HG03039 (cell line): Measurements from ENCODE around the gene DAPK1.
"Not testable (repeated sequence)": the region's sequence is repeated elsewhere in the genome, so short reads cannot be mapped to it uniquely, and the experiment has no call there.

Source experiments
- ATAC-seq: cut with Tn5 transposase; IDR thresholded peaks from one replicate; pipeline ENCODE4 v1.9.1; 2021; ENCODE audit warnings: mild to moderate bottlenecking, moderate library complexity; ENCODE audit not compliant: unreplicated experiment

The DAPK1 gene

GRCh38 chr9:87498046-87498810 is 561 bp downstream of the DAPK1 start:
- ATAC-seq = peak; percentile 28

GRCh38 chr9:87498811-87499360 is 1.2 kb downstream of the DAPK1 start:
- ATAC-seq = no peak

- ATAC-seq = peak; percentile 43
Measured at GRCh38 chr9:87499424-87500017, 1.9 kb downstream of the DAPK1 start.

DNA sequence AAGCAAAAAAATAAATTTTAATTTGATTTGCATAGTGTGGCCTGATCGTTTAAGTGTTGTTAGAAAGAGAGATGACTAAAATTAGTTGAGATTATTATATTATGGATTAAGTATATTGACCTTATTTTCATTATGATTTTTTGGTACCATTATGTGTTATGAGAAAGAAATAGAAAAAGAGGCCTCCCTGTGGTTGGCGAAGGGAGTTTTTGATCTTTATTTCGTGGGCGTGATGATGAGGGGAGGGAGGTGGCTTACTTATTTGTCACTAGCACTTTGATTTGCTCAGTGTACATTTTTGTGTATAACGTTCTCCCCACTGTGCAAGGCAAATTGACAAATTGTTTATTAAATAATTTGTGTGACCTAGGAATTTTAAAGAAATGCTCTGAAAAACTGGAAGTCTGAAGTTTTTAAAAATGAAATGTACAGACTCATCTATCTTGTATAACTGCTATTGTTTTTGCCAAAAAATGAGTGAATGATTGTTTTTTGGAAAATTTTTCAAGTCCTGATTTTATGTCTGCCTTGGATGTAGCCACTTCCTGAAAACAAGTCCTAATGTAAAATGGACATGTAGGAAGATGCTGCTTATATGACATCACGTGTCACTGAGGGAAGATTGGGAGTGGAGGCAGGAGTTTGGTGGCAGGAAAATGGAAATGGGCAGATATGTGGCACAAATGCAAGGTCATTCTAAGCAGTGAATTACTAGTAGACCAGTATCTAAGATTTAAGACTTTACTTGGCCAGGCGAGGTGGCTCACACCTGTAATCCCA is 3.0 kb downstream of the DAPK1 start:
- no peak for ATAC-seq

- not testable (repeated sequence) for ATAC-seq
Measured at GRCh38 chr9:87501271-87501656, 3.6 kb downstream of the DAPK1 start.

GRCh38 chr9:87501806-87502205 is 4.1 kb downstream of the DAPK1 start:
- ATAC-seq = no peak

- ATAC-seq = no peak
Measured at GRCh38 chr9:87502391-87503221, 4.9 kb downstream of the DAPK1 start.

- ATAC-seq = no peak
Measured at GRCh38 chr9:87503430-87503829, 5.8 kb downstream of the DAPK1 start.

- no peak for ATAC-seq
Measured at GRCh38 chr9:87503927-87504326, 6.3 kb downstream of the DAPK1 start.

GRCh38 chr9:87504938-87505337 is 7.3 kb downstream of the DAPK1 start:
- no peak for ATAC-seq

- ATAC-seq = no peak
Measured at GRCh38 chr9:87505869-87506678, 8.4 kb downstream of the DAPK1 start.

GRCh38 chr9:87507576-87507975 is 9.9 kb downstream of the DAPK1 start:
- no peak for ATAC-seq

DNA sequence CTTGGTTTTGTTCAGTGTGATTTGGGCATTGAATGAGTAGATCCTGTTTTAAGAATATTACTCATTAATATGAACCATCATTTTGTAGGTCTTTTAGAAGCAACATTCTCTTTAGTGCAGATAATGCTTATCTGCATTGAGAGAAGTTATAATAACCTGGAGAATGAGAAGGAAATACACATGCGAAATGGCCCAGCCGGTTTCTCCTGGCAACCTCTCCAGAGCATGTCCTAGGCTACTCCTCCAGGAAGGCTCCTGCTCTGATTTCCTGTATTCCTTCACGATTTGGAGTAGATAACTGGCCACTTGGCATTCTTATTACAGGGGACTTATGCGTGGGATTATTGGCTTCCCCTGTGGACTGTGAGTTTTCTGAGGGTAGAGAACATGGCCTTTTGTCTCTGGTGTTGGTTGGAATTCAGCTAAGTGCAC is 12.6 kb downstream of the DAPK1 start:
- ATAC-seq = no peak

- ATAC-seq = no peak
Measured at GRCh38 chr9:87512311-87512710, 14.6 kb downstream of the DAPK1 start.

DNA sequence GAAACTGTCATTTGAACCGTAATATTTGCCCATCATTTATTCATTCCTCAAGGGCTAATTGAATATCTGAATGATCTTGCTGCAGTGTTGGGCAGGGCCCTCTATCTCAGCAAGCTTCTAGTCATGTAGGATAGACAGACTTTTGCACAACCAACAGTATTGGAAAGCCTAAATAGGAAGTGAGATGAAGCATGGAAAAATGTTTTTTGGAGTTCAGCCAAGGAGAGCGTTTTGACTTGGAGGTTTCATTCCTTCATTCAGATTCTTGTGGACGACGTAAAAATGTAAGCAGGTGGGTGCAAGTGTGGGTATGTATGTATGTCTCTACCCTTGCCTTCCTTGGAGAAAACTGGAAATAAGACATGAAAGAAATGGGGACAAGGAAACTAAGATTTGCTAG is 15.5 kb downstream of the DAPK1 start:
- no peak for ATAC-seq

- no peak for ATAC-seq
Measured at GRCh38 chr9:87513880-87514535, 16.3 kb downstream of the DAPK1 start.

GRCh38 chr9:87515006-87515405 is 17.3 kb downstream of the DAPK1 start:
- no peak for ATAC-seq

DNA sequence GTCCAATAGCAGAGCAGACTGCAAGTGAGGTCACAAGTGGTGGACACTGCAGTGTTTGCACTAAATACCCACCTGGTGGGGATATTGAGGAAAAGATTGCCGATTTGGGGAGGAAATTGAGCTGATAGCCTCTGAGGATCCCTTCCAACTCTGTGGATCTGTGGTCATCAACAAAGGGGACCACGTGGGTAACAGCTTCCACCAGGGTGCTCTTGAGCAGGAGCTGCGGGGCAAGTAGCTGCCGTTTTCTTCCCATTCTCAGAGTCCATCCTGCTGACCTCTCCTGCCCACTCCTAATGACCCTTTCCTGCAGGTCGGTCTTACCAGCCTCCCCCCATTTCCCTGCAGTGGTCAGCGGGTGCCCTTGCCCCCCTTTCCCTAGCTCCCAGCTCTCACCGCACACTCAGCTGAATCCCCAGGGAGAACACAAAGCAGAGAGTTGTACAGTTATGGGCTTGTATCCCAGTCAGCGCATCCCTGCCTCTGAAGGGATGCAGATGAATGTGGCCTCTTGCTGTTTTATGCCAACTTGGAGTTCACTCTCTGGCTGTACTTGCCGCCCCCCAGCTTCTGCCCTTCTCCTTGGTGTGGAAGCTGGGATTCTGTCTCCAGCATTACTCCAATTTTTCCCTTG is 18.0 kb downstream of the DAPK1 start:
- no peak for ATAC-seq
